HTR-8/SVneo (cell line): Measurements from ENCODE around the gene SPATA7.

Experiments
- DNase-seq: peaks from one replicate; pipeline ENCODE4 v3.0.0; 2011; ENCODE audit warnings: low spot score, mixed read lengths; ENCODE audit not compliant: insufficient read length
- FAIRE-seq: peaks from 2 replicates; lab custom pipeline; 2011; peaks lifted over from hg19 to GRCh38; lab: Jason Lieb, UNC

Gene SPATA7

GRCh38 chr14:88392609-88393008 lies 7.2 kb downstream of the SPATA7 start:
- FAIRE-seq (no peak), DNase-seq (no peak)

DNA sequence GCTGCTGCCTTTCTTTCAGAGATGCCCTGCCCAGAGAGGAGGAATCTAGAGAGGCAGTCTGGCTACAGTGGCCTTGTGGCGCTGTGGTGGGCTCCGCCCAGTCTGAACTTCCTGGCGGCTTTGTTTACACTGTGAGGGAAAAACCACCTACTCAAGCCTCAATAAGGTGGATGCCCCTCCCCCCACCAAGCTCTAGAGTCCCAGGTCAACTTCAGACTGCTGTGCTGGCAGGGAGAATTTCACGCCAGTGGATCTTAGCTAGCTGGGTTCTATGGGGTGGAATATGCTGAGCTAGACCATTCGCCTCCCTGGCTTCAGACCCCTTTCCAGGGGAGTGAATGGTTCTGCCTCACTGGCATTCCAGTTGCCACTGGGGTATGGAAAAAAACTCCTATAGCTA lies 25.6 kb downstream of the SPATA7 start:
- no peak for DNase-seq
- FAIRE-seq: no peak

DNA sequence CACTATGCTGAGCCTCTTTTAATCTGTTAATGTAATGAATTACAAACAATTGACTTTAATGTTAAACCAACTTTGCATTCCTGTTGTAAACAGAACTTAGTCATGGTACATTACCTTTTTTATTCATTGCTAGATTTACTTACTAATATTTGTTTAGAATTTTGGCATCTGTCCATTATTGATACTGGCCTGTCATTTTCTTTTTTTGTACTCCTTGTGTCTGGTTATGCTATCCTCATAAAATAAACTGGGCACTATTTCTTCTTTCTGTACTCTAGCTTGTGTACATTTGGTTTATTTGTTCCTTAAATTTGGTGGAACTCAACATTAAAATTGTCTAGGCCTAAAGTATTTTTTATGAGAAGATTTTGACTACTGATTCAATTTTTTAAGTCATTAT lies 32.1 kb downstream of the SPATA7 start:
- no peak for DNase-seq
- no peak for FAIRE-seq

GRCh38 chr14:88420187-88420586 lies 34.7 kb downstream of the SPATA7 start:
- DNase-seq (no peak), FAIRE-seq (no peak)

DNA sequence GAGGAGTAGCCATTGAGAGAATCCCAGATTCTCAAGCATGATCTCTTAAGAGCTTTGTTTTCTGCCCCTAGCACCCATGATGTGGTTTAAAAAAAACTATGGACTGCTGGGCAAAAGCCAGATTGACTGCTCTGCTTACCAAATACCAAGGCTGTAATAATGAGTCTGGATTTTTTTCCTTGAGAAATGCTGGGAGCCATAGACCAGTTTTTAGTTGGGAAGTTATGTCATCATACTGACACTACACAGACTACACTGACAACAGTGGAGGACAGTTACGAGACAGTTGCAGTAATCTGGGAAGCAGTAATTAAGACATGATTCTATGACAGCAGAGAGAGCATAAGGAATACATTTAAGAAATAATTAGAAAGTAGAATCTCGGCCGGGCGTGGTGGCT lies 35.8 kb downstream of the SPATA7 start:
- no peak for FAIRE-seq
- no peak for DNase-seq

DNA sequence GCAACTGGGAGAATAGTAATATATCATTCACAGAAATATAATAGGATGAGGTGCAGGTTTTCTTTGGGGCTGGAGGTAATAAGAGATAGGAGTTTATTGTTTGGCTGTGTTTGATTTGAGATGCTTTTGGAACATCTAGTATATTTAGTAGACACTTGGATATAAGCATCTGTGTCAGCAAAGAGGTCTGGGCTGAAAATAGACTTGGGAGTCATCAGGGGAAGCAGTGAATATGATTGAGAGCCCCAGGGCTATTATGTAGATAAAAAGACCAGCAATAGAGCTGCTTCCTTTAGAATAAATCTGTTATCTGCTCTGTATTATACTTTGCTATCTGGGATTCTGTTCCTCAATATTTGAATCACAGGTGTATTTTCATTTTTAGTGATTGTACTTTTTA lies 36.6 kb downstream of the SPATA7 start:
- no peak for DNase-seq
- FAIRE-seq: no peak

GRCh38 chr14:88422919-88423650 lies 37.6 kb downstream of the SPATA7 start:
- DNase-seq: peak; percentile 5
- FAIRE-seq: no peak

- FAIRE-seq (no peak), DNase-seq (no peak)
Observed at GRCh38 chr14:88424573-88424972, 39.1 kb downstream of the SPATA7 start.

DNA sequence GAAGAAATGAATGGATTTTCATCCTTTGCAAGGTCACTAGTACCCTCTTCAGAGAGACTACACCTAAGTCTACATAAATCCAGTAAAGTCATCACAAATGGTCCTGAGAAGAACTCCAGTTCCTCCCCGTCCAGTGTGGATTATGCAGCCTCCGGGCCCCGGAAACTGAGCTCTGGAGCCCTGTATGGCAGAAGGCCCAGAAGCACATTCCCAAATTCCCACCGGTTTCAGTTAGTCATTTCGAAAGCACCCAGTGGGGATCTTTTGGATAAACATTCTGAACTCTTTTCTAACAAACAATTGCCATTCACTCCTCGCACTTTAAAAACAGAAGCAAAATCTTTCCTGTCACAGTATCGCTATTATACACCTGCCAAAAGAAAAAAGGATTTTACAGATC lies 40.8 kb downstream of the SPATA7 start:
- no peak for DNase-seq

GRCh38 chr14:88430976-88431375 lies 45.5 kb downstream of the SPATA7 start:
- FAIRE-seq: no peak
- DNase-seq: no peak

More for the DNA sequence above, 40.8 kb downstream of the SPATA7 start:
- FAIRE-seq: no peak

- no peak for FAIRE-seq
- no peak for DNase-seq
Observed at GRCh38 chr14:88437658-88438057, 52.2 kb downstream of the SPATA7 start.

DNA sequence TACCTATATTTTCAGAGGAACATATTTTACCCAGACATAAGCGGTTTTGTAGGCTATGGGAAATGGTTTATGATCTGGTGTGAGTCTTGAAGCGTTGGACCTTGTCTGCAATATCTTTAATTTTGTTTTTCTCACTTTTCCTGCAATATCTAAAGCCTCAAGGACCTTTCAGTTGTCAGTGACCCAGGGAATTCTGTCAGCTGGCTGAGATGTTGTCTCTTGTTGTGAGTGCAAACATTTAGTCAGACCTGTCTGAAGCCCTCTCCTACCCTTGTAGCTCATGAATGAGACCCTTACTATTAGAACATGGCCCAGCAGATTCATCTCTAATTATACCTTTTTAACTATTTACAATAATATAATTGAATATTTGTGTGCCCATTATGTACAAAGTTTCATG lies 53.6 kb downstream of the SPATA7 start:
- DNase-seq (no peak), FAIRE-seq (no peak)

GRCh38 chr14:88452231-88452630 lies 66.8 kb downstream of the SPATA7 start:
- FAIRE-seq (no peak), DNase-seq (no peak)

DNA sequence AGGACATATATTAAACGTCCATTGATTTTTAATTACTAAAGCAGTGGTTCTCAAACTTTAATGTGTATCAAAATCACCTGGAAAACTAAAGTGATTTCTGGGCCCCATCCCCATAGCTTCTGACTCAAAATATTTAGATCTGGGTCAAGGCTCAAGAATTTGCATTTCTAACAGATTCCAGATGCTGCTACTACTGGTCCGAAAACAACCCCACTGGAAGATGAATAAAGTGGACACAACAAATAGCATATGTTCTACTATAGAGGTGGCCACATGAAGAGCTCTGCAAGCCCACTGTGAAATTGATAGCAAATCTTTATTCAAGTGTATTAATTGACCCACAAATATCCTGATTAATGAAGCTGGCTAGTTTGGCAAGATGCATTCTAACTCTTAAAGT lies 69.4 kb downstream of the SPATA7 start:
- FAIRE-seq (no peak), DNase-seq (no peak)

GRCh38 chr14:88463318-88463717 lies 77.9 kb downstream of the SPATA7 start:
- DNase-seq (peak; percentile 21), FAIRE-seq (no peak)

DNA sequence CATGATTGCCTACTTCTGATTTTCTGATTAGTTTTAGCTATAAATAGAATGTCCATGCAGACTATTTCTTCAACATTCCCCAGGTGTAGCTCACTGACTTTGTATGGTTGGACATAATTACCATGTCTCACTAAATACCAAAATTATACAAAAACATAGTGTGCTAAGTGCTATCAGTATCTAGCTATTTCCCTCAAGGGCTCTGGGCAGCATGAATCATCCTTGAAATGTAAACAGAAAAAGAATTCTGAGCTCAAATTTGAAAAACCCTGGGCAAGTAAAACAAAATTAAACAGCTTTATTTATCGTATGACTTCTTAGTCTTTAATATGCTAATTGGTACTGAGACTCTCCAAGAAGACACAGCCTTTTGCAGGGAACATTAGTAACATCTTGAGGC lies 82.9 kb downstream of the SPATA7 start:
- FAIRE-seq: no peak
- no peak for DNase-seq

- DNase-seq (no peak), FAIRE-seq (no peak)
Observed at GRCh38 chr14:88470542-88471440, 85.3 kb downstream of the SPATA7 start.

GRCh38 chr14:88473791-88474190 lies 88.3 kb downstream of the SPATA7 start:
- DNase-seq (no peak), FAIRE-seq (no peak)

DNA sequence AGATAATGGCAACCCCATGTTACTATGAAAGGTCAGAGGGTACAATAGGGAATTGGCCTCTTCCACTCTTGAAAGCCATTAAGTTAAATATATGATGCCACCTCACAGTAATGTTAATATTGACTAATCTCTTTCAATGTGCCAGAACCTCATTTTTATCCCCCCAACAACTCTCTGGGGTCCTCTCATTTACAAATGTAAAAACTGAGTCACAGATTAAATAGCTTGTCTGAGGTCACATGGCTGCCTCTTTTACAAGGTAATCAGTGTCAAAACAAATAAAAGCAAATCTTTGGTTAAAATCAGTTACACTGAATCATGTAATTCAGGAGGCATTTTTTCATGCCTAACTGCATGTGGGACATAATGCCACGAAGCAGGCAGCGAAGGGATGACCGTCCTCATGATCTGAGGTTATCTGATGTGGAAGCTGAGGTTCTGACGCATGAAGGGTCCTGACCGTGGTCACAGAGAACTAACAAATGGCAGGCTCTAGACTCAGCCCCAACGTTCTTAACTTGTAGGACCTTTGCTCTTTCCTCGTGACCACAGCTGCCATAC lies 90.8 kb downstream of the SPATA7 start:
- DNase-seq (no peak), FAIRE-seq (no peak)

DNA sequence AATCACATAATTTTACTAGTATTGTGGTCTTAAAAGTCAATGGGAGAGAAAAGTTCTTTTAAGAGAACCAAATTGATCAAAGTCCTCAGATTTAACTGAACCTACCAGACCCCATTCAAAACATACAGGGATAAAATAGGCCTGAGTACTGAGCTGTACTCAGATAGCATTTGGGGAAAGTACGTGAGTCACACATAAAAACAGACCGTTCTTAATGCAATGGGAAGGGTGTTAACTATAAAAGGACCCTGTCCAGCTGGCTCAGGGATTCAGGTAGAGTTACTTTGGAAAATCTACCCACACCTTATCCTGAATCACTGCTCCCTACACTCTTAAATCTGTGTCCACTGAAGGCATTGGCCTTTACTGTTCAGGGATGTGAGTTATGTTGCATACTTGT lies 91.4 kb downstream of the SPATA7 start:
- DNase-seq: no peak
- FAIRE-seq: no peak
